Mesothelial cell of epicardium (in vitro differentiated cells): ENCODE data around the gene DNAJB11. TPM values are rescaled to one million over a fixed set of nuclear protein-coding genes. Genes with fewer than 3 reads are reported as not detected.

ENCODE experiments used
- DNase-seq, 2 experiments: peaks; one replicate each; pipeline ENCODE4 v3.0.0; 2021; ENCODE audit warnings: low spot score in 2 of 2; ENCODE audit not compliant: unreplicated experiment in 2 of 2
- H3K27ac Mint-ChIP-seq: 2 replicates; pipeline ENCODE4 v1.8.0; 2021; ENCODE audit warnings: mixed read lengths
- H3K27me3 Mint-ChIP-seq: 2 replicates; pipeline ENCODE4 v1.8.0; 2021; ENCODE audit warnings: low read depth, mixed read lengths
- H3K36me3 Mint-ChIP-seq: 2 replicates; pipeline ENCODE4 v1.8.0; 2021; ENCODE audit warnings: mixed read lengths
- H3K4me1 Mint-ChIP-seq: 2 replicates; pipeline ENCODE4 v1.8.0; 2021; ENCODE audit warnings: mixed read lengths
- H3K4me3 Mint-ChIP-seq: 2 replicates; pipeline ENCODE4 v1.8.0; 2021; ENCODE audit warnings: mild to moderate bottlenecking, moderate library complexity, mixed read lengths
- H3K9me3 Mint-ChIP-seq: 2 replicates; pipeline ENCODE4 v1.8.0; 2021; ENCODE audit warnings: mixed read lengths
- CTCF ChIP-seq: fragments of 200-600 bp; sonication (generic); IDR thresholded peaks from one replicate; pipeline ENCODE4 v1.5.0; 2021; ENCODE audit warnings: antibody characterized with exemption; ENCODE audit not compliant: unreplicated experiment
- total RNA-seq: library from RNA; stranded (reverse); gene quantifications from 3 replicates; pipeline ENCODE4 v1.2.1, GENCODE V29; 2021

DNAJB11 gene
- total RNA-seq, 1 donor from 2014 or later, result 55.2 TPM

- no peak for TF ChIP-seq CTCF
- Mint-ChIP-seq H3K4me1 (no peaks in the 10 kb centered on the region), H3K9me3 (no peaks in the 10 kb centered on the region), H3K27ac (no peak overlapping the region), H3K4me3 (no peak overlapping the region), H3K36me3 (no peaks in the 10 kb centered on the region), H3K27me3 (peaks cover 31% of the 10 kb centered on the region)
- no peak for DNase-seq
Observed at GRCh38 chr3:186625600-186626042, 55.1 kb downstream of the DNAJB11 start.

GRCh38 chr3:186626254-186626847 lies 55.8 kb downstream of the DNAJB11 start:
- no peaks in the 10 kb centered on the region for H3K4me1 Mint-ChIP-seq
- no peak overlapping the region for H3K27ac Mint-ChIP-seq
- no peaks in the 10 kb centered on the region for H3K9me3 Mint-ChIP-seq
- no peaks in the 10 kb centered on the region for H3K36me3 Mint-ChIP-seq
- TF ChIP-seq CTCF, result no peak
- no peak overlapping the region for H3K4me3 Mint-ChIP-seq
- H3K27me3 Mint-ChIP-seq, result peaks cover 34% of the 10 kb centered on the region
- no peak for DNase-seq

- Mint-ChIP-seq H3K9me3 (no peaks in the 10 kb centered on the region), H3K27me3 (peaks cover 26% of the 10 kb centered on the region), H3K4me1 (no peaks in the 10 kb centered on the region), H3K27ac (no peak overlapping the region), H3K36me3 (no peaks in the 10 kb centered on the region), H3K4me3 (no peak overlapping the region)
- no peak for DNase-seq
- no peak for TF ChIP-seq CTCF
Observed at GRCh38 chr3:186627852-186628414, 57.4 kb downstream of the DNAJB11 start.

- DNase-seq, result no peak
- no peaks in the 10 kb centered on the region for H3K4me1 Mint-ChIP-seq
- TF ChIP-seq CTCF, result no peak
- no peaks in the 10 kb centered on the region for H3K36me3 Mint-ChIP-seq
- H3K27ac Mint-ChIP-seq, result no peak overlapping the region
- H3K9me3 Mint-ChIP-seq, result no peaks in the 10 kb centered on the region
- peaks cover 22% of the 10 kb centered on the region for H3K27me3 Mint-ChIP-seq
- no peak overlapping the region for H3K4me3 Mint-ChIP-seq
Observed at GRCh38 chr3:186628756-186629155, 58.2 kb downstream of the DNAJB11 start.

- H3K36me3 Mint-ChIP-seq, result no peaks in the 10 kb centered on the region
- no peaks in the 10 kb centered on the region for H3K4me1 Mint-ChIP-seq
- H3K4me3 Mint-ChIP-seq, result no peak overlapping the region
- H3K27ac Mint-ChIP-seq, result no peak overlapping the region
- H3K27me3 Mint-ChIP-seq, result peaks cover 32% of the 10 kb centered on the region
- no peaks in the 10 kb centered on the region for H3K9me3 Mint-ChIP-seq
- no peak for TF ChIP-seq CTCF
- no peak for DNase-seq
Observed at GRCh38 chr3:186630950-186631641, 60.6 kb downstream of the DNAJB11 start.
